Osteocyte (in vitro differentiated cells): Measurements from ENCODE around the gene AGRN. TPM values are rescaled to one million over a fixed set of nuclear protein-coding genes. Genes with fewer than 3 reads are reported as not detected.

Experiments
- DNase-seq: peaks from one replicate; pipeline ENCODE4 v3.0.0; 2021; ENCODE audit warnings: mixed read lengths; ENCODE audit not compliant: unreplicated experiment; ENCODE audit errors: extremely low spot score
- H3K27ac Mint-ChIP-seq: one replicate; pipeline ENCODE4 v1.8.0; 2021; ENCODE audit warnings: mild to moderate bottlenecking, mixed read lengths; ENCODE audit not compliant: unreplicated experiment
- H3K27me3 Mint-ChIP-seq: one replicate; pipeline ENCODE4 v1.8.0; 2021; ENCODE audit warnings: mixed read lengths; ENCODE audit not compliant: unreplicated experiment
- H3K36me3 Mint-ChIP-seq: one replicate; pipeline ENCODE4 v1.8.0; 2021; ENCODE audit warnings: mixed read lengths; ENCODE audit not compliant: unreplicated experiment
- H3K4me1 Mint-ChIP-seq: one replicate; pipeline ENCODE4 v1.8.0; 2021; ENCODE audit warnings: mixed read lengths; ENCODE audit not compliant: unreplicated experiment
- H3K4me3 Mint-ChIP-seq: one replicate; pipeline ENCODE4 v1.8.0; 2021; ENCODE audit warnings: mild to moderate bottlenecking, moderate library complexity, mixed read lengths; ENCODE audit not compliant: unreplicated experiment
- H3K9me3 Mint-ChIP-seq: one replicate; pipeline ENCODE4 v1.8.0; 2021; ENCODE audit warnings: mixed read lengths; ENCODE audit not compliant: unreplicated experiment
- CTCF ChIP-seq: fragments of 200-600 bp; sonication (generic); IDR thresholded peaks from 2 replicates; pipeline ENCODE4 v1.5.0; 2021; ENCODE audit warnings: antibody characterized with exemption, mild to moderate bottlenecking, moderate library complexity
- total RNA-seq: library from RNA; stranded (reverse); gene quantifications from 2 replicates; pipeline ENCODE4 v1.2.1, GENCODE V29; 2021

AGRN gene
- total RNA-seq, 1 donor from 2014 or later, result 191 TPM

DNA sequence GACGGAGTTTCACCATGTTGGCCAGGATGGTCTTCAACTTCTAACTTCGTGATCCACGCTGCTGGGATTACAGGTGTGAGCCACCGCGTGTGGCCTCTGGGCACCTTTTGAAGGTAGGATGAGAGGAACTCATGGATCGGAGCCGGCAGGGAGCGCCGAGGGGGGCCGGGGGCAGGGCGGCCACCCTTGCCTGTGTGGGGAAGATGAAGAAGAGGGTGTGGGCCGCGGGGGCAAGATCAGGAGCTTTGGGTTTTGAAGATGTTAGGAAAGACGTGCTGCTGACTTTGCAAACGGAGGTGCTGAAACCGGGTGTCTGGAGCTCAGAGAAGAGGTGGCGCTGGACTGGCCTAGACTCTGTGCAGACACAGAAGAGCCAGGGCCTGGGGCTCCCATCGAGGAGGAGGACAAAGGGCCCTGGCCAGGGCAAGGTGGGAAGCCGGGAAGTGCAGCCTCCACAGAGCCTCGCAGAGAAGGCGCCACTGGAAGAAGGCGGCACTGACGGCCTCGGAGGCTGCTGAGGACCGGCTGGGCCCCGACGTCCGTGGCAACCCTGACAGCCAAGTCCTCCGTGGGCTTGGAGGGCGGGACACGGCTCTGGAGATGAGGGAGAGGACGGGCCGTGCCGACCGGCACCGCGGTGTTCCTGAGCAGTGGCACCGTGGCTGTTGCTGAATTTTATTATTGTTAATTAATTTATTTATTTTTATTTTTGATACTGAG lies 40.5 kb downstream of the AGRN start:
- Mint-ChIP-seq H3K4me1 (peaks cover 33% of the 10 kb centered on the region), H3K36me3 (peaks cover 2% of the 10 kb centered on the region), H3K4me3 (peak overlapping the region; percentile 55), H3K27ac (no peak overlapping the region), H3K9me3 (no peaks in the 10 kb centered on the region), H3K27me3 (no peaks in the 10 kb centered on the region)
- DNase-seq, result no peak
- TF ChIP-seq CTCF, result no peak

- no peak for DNase-seq
- no peaks in the 10 kb centered on the region for H3K36me3 Mint-ChIP-seq
- H3K4me3 Mint-ChIP-seq, result no peak overlapping the region
- H3K27me3 Mint-ChIP-seq, result no peaks in the 10 kb centered on the region
- peaks cover 33% of the 10 kb centered on the region for H3K4me1 Mint-ChIP-seq
- H3K9me3 Mint-ChIP-seq, result no peaks in the 10 kb centered on the region
- no peak for TF ChIP-seq CTCF
- H3K27ac Mint-ChIP-seq, result no peak overlapping the region
These were observed 41.9 kb downstream of the AGRN start for GRCh38 chr1:1061682-1062345.

DNA sequence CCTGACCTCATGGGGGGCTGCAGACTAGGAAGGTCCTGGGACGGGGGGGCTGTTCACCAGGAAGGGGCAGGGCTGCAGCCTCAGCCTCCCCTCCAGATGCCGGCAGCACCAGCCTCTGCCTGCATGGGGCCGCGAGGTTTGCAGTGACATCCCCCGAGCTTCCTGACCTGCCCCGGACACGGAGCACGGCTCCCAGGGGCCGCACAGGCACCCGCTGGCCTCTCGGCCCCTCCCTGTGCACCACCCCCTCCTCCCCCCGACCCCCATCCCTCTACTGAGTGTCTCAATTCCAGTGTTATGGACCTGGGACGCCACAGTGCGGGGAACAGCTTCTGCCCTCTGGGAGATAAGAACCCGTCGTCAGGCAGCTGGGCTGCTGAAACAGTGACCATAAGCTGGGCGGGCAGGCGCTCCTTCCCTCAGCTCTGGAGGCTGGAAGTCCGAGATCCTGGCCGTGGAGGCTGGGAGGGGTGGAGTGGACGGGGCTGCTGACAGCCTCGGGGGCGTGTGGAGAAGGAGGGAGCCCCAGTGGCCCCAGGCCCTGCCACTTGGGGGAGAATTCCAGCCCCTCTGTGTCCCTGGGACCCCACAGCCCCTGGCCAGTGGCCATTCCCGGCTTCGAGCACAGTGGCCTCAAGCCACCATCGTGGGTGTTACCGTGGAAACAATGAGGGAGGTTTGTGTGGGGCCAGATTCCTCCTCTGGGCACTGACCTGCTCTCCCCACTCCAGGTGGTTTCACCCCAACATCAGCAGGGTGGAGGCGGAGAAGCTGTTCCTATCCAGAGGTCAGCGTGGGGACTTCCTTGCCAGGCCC lies 42.6 kb downstream of the AGRN start:
- Mint-ChIP-seq H3K9me3 (no peaks in the 10 kb centered on the region), H3K27ac (no peak overlapping the region), H3K36me3 (no peaks in the 10 kb centered on the region), H3K4me3 (no peak overlapping the region), H3K4me1 (peaks cover 33% of the 10 kb centered on the region), H3K27me3 (no peaks in the 10 kb centered on the region)
- no peak for TF ChIP-seq CTCF
- DNase-seq, result no peak

DNA sequence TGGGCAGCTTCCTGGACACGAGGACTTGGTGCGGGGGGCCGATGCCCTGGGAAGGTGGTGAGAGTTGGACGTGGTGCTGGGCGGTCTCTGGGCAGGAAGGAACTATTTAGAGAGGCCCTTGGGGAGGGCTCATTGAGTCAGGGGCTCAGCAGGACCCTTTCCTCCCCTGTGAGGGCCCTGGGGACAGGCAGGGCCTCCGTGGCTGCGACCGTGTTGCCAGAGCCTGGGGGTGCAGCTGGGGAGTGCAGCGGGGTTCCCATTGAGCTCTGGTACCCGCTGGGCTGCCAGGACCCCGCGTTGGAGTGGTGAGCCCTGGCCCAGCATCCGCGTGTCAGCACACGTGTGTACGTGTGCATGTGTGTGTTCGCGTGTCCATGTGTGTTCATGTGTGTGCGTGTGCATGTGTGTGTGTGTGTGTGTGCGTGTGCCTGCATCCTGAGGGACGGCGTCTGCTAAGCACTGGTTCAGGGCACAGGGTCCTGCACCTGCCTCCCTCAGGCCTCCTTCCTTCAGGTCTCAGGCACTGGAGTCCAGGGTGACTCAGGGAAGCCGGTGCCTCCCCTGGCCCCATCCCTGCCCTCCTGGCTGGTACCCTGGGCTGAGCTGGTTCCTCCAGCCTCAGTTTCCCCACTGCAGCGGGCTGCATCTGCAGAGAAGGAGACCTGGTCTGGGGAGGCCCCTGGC lies 43.5 kb downstream of the AGRN start:
- Mint-ChIP-seq H3K36me3 (no peaks in the 10 kb centered on the region), H3K27me3 (no peaks in the 10 kb centered on the region), H3K27ac (no peak overlapping the region), H3K4me3 (no peak overlapping the region), H3K9me3 (no peaks in the 10 kb centered on the region), H3K4me1 (peaks cover 31% of the 10 kb centered on the region)
- no peak for DNase-seq
- no peak for TF ChIP-seq CTCF
